GM12878 (cell line): ENCODE data around the gene SFT2D1. TPM values are rescaled to one million over a fixed set of nuclear protein-coding genes. Genes with fewer than 3 reads are reported as not detected.

Experiments used
- ATAC-seq: fragments of 200-7000 bp; cut with Tn5 transposase; 3 replicates; pipeline ENCODE4 v1.9.1; 2020; ENCODE audit warnings: mild to moderate bottlenecking, moderate library complexity
- BruUV-seq: library from RNA; stranded (reverse); fragments of 400-500 nt; replicated peaks from 2 replicates; lab custom pipeline; 2021; lab: Mats Ljungman, UMichigan
- CTCF ChIA-PET: fragments of 300-600 bp; sonication (Branson Sonifier 250); formaldehyde crosslinking; extraction: SDS; loops from one replicate; lab custom pipeline; 2021; ENCODE audit warnings: inconsistent platforms; lab: Yijun Ruan, JAX
- POLR2A ChIA-PET: fragments of 350-600 bp; formaldehyde crosslinking; extraction: SDS; loops from one replicate; lab custom pipeline; 2021; ENCODE audit warnings: inconsistent platforms; lab: Charles Lee
- RAD21 ChIA-PET: fragments of 300-600 bp; sonication (Branson Sonifier 250); formaldehyde crosslinking; loops from one replicate; lab custom pipeline; 2023; ENCODE audit warnings: antibody characterized with exemption; ENCODE audit not compliant: unreplicated experiment; lab: Charles Lee
- SMC1A ChIA-PET: fragments of 300-600 bp; sonication (Branson Sonifier 250); formaldehyde crosslinking; loops from one replicate; lab custom pipeline; 2023; ENCODE audit not compliant: unreplicated experiment, uncharacterized antibody; lab: Charles Lee
- DNase-seq: peaks from one replicate; pipeline ENCODE4 v3.0.0-alpha.2; 2011; ENCODE audit warnings: low read depth, low spot score
- FAIRE-seq: peaks from 3 replicates; lab custom pipeline; 2011; peaks lifted over from hg19 to GRCh38; lab: Jason Lieb, UNC
- H2AFZ ChIP-seq: 2 replicates; pipeline ENCODE4 v1.6.0; 2011; ENCODE audit warnings: low read depth, low read length, control low read depth; ENCODE audit not compliant: control insufficient read depth
- H3K27ac ChIP-seq: 2 replicates; pipeline ENCODE4 v1.5.1; 2011; ENCODE audit warnings: control low read depth; ENCODE audit not compliant: control insufficient read depth, insufficient read depth
- H3K27me3 ChIP-seq, 2 experiments: replicated peaks in 1 of 2; 2 replicates each; pipeline versions ENCODE4 v1.6.0 to v1.6.1; 2011; ENCODE audit warnings: low read length in 1 of 2; ENCODE audit not compliant: control insufficient read depth in 2 of 2, insufficient read depth in 2 of 2
- H3K36me3 ChIP-seq, 2 experiments: 2 replicates each; pipeline ENCODE4 v1.5.1; 2011; ENCODE audit warnings: low read length in 1 of 2; ENCODE audit not compliant: control insufficient read depth in 2 of 2, insufficient read depth in 2 of 2
- H3K4me1 ChIP-seq: 2 replicates; pipeline ENCODE4 v1.6.1; 2011; ENCODE audit warnings: mild to moderate bottlenecking, low read length, moderate library complexity, mixed read lengths; ENCODE audit not compliant: control insufficient read depth, insufficient read depth
- H3K4me2 ChIP-seq: 2 replicates; pipeline ENCODE4 v1.6.0; 2011; ENCODE audit warnings: control low read depth; ENCODE audit not compliant: control insufficient read depth, insufficient read depth
- H3K4me3 ChIP-seq: fragments of 200-600 bp; sonication (generic); 2 replicates; pipeline ENCODE4 v1.5.1; 2016
- H3K79me2 ChIP-seq: 2 replicates; pipeline ENCODE4 v1.6.0; 2011; ENCODE audit warnings: low read length; ENCODE audit not compliant: control insufficient read depth, insufficient read depth
- H3K9ac ChIP-seq: 2 replicates; pipeline ENCODE4 v1.8.0; 2011; ENCODE audit warnings: low read length, control low read depth, mixed read lengths; ENCODE audit not compliant: control insufficient read depth, insufficient read depth
- H3K9me3 ChIP-seq: replicated peaks from 3 replicates; pipeline ENCODE4 v1.5.1; 2011; ENCODE audit warnings: mild to moderate bottlenecking, low read length; ENCODE audit not compliant: control insufficient read depth, insufficient read depth
- H4K20me1 ChIP-seq: 2 replicates; pipeline ENCODE4 v1.6.0; 2011; ENCODE audit not compliant: control insufficient read depth, insufficient read depth
- BACH1 ChIP-seq: fragments of 450-650 bp; IDR thresholded peaks from 2 replicates; pipeline ENCODE4 v1.6.1; 2017; ENCODE audit warnings: mild to moderate bottlenecking, borderline replicate concordance
- CREB1 ChIP-seq: IDR thresholded peaks from 2 replicates; pipeline ENCODE4 v1.6.1; 2012; ENCODE audit warnings: low read depth, mild to moderate bottlenecking, inconsistent platforms
- DPF2 ChIP-seq: fragments of 450-650 bp; IDR thresholded peaks from 2 replicates; pipeline ENCODE4 v1.6.1; 2017; ENCODE audit warnings: mild to moderate bottlenecking
- HDGF ChIP-seq: fragments of 450-650 bp; IDR thresholded peaks from 2 replicates; pipeline ENCODE4 v1.6.1; 2016; ENCODE audit warnings: antibody characterized with exemption
- NR2F1 ChIP-seq: fragments of 450-650 bp; conservative IDR thresholded peaks from 2 replicates; pipeline ENCODE4 v1.6.1; 2017; ENCODE audit warnings: mild to moderate bottlenecking
- PRDM15 ChIP-seq: fragments of 450-650 bp; formaldehyde crosslinking; IDR thresholded peaks from 2 replicates; pipeline ENCODE4 v1.4.0; 2020; ENCODE audit warnings: mild to moderate bottlenecking, moderate library complexity
- SIX5 ChIP-seq: IDR thresholded peaks from 2 replicates; pipeline ENCODE4 v1.6.1; 2011; ENCODE audit warnings: mild to moderate bottlenecking, low read depth, low read length, moderate library complexity; ENCODE audit not compliant: severe bottlenecking
- ZBTB11 ChIP-seq: fragments of 450-650 bp; formaldehyde crosslinking; IDR thresholded peaks from 2 replicates; pipeline ENCODE4 v1.5.0; 2022; ENCODE audit warnings: mild to moderate bottlenecking, missing genetic modification characterization
- WGBS: methylation state at CpG from one replicate; pipeline ENCODE4 v1.1.6; 2016; ENCODE audit warnings: low lambda C conversion rate; ENCODE audit not compliant: insufficient replicate concordance, insufficient coverage; ENCODE audit errors: missing lambda C conversion rate; 5-methylcytosine and 5-hydroxymethylcytosine counted together
- in situ Hi-C: fragments of 300-500 bp; cut with MboI; formaldehyde crosslinking; loops from 9 replicates; pipeline ENCODE4 v1.14.3; 2018; ENCODE audit warnings: mixed read lengths
- intact Hi-C: fragments of 100-400 bp; cut with micrococcal nuclease; formaldehyde crosslinking; loops from one replicate; pipeline ENCODE4 v1.14.2; 2022; ENCODE audit not compliant: unreplicated experiment
- polyA plus RNA-seq, 11 experiments: library from polyadenylated mRNA; depleted of rRNA in 4 of 11; unstranded in 6 of 11; stranded (reverse) in 5 of 11; fragments of >200 nt; fragmentation: Nextera tagmentation in 4 of 11; fragmentation: Illumina TruSeq in 1 of 11; extraction: Ambion mirVana in 4 of 11; extraction: Trizol in 1 of 11; gene quantifications; 1 replicate in 1 of 11; 2 replicates in 10 of 11; pipeline versions ENCODE4 v1.2.1 to v1.2.3, GENCODE V29; 2011 to 2016; ENCODE audit warnings: inconsistent platforms in 2 of 11, missing spikeins in 2 of 11, low read depth in 1 of 11
- total RNA-seq, 4 experiments: library from RNA; depleted of rRNA in 3 of 4; stranded (reverse); fragments of >200 nt in 3 of 4; fragmentation: Illumina TruSeq in 1 of 4; extraction: Trizol in 1 of 4; gene quantifications; 2 replicates each; pipeline versions ENCODE4 v1.2.1 to v1.2.3, GENCODE V29; 2013 to 2021
- TF ChIP-seq, protein P1 (sequence below): fragments of 150-350 bp; IDR thresholded peaks from 2 replicates; pipeline ENCODE4 v1.6.1; 2016; ENCODE audit warnings: low read depth, low read length
- TF ChIP-seq, protein P2 (sequence below): IDR thresholded peaks from 2 replicates; pipeline ENCODE4 v1.6.1; 2011; ENCODE audit warnings: borderline replicate concordance, low read depth, mild to moderate bottlenecking, moderate library complexity, mixed read lengths, low read length; ENCODE audit not compliant: insufficient read depth; ENCODE audit errors: extremely low read length

SFT2D1 gene
- total and polyA plus RNA-seq, 10 of the 15 experiments (the other 5 are each of a cell fraction or from before 2014, with no cell fraction given) = 69.5 to 281 (median 124) TPM

DNA sequence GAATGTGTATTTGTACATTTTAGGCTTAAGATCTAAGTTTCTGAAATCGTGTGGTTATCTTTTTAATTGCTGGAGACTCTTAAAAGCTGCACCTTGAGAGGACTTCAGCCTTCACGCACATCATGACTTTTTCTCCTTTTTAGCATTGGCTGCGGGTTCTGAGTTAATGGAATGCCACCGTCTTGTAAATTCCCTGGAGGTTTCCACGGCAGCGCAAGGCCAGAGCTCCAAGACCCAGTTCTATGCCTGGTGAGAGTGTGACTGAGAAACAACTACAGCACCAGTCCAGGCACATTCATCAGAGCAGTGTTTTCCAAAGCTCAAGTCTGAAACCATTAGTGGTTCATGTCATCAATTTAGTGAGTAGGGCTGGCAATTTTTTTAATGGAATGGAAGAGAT, 57.1 kb downstream of the SFT2D1 start (continued):
- TF ChIP-seq PRDM15 (CRISPR knock-in tag) (no peak), HDGF (no peak)
- TF ChIP-seq, all 136 proteins: peak for 0

GRCh38 chr6:166284640-166285039, 57.7 kb downstream of the SFT2D1 start:
- in situ Hi-C loops (no loop called here), intact Hi-C loops (no loop called here)
- H3K27ac ChIP-seq = no peak overlapping the region; the same call in 1 of the 2 replicates
- H3K4me2 ChIP-seq = peak overlapping the region; percentile 25; the same call in 1 of the 2 replicates
- no peak overlapping the region for H3K4me3 ChIP-seq
- no peaks in the 10 kb centered on the region for H3K36me3 ChIP-seq
- peaks cover 26% of the 10 kb centered on the region for H3K4me1 ChIP-seq
- no peaks in the 10 kb centered on the region for H3K27me3 ChIP-seq
- no peaks in the 10 kb centered on the region; the same call in 2 of the 3 replicates for H3K9me3 ChIP-seq
- ChIA-PET POLR2A (interaction anchor here (0.6 to 0.8 kb wide), 2 partner anchors 24 to 25 kb away, joined by 3 to 4 read pairs; partner anchors contain the start of gene PRR18), CTCF (interaction anchor here (0.7 to 2.4 kb wide), 3 partner anchors 8 to 116 kb away, joined by 3 to 8 read pairs (median 5); no protein-coding TSS in a partner anchor), SMC1A (interaction anchor here (0.7 to 2.9 kb wide), 5 partner anchors 8 to 201 kb away, joined by 3 to 11 read pairs (median 9); no protein-coding TSS in a partner anchor), RAD21 (interaction anchor here (0.6 to 2.2 kb wide), 7 partner anchors 9 to 115 kb away, joined by 3 to 11 read pairs (median 3); no protein-coding TSS in a partner anchor)
- no peaks in the 10 kb centered on the region for H4K20me1 ChIP-seq
- FAIRE-seq = no peak
- BruUV-seq = no TSS peak
- H3K9ac ChIP-seq = no peak overlapping the region
- ATAC-seq = no peak
- no peaks in the 10 kb centered on the region for H3K79me2 ChIP-seq
- 66% methylated on average over 6 of the region's 6 CpGs for WGBS
- no peak overlapping the region for H2AFZ ChIP-seq
- DNase-seq = no peak
- no peak for TF ChIP-seq BACH1
- no peak for TF ChIP-seq CREB1
- TF ChIP-seq SIX5 = no peak
- no peak for TF ChIP-seq NR2F1
- no peak for TF ChIP-seq DPF2
- TF ChIP-seq ZBTB11 (CRISPR knock-in tag) = no peak
- TF ChIP-seq, protein P1, sequence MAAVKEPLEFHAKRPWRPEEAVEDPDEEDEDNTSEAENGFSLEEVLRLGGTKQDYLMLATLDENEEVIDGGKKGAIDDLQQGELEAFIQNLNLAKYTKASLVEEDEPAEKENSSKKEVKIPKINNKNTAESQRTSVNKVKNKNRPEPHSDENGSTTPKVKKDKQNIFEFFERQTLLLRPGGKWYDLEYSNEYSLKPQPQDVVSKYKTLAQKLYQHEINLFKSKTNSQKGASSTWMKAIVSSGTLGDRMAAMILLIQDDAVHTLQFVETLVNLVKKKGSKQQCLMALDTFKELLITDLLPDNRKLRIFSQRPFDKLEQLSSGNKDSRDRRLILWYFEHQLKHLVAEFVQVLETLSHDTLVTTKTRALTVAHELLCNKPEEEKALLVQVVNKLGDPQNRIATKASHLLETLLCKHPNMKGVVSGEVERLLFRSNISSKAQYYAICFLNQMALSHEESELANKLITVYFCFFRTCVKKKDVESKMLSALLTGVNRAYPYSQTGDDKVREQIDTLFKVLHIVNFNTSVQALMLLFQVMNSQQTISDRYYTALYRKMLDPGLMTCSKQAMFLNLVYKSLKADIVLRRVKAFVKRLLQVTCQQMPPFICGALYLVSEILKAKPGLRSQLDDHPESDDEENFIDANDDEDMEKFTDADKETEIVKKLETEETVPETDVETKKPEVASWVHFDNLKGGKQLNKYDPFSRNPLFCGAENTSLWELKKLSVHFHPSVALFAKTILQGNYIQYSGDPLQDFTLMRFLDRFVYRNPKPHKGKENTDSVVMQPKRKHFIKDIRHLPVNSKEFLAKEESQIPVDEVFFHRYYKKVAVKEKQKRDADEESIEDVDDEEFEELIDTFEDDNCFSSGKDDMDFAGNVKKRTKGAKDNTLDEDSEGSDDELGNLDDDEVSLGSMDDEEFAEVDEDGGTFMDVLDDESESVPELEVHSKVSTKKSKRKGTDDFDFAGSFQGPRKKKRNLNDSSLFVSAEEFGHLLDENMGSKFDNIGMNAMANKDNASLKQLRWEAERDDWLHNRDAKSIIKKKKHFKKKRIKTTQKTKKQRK = no peak
- TF ChIP-seq, protein P2, sequence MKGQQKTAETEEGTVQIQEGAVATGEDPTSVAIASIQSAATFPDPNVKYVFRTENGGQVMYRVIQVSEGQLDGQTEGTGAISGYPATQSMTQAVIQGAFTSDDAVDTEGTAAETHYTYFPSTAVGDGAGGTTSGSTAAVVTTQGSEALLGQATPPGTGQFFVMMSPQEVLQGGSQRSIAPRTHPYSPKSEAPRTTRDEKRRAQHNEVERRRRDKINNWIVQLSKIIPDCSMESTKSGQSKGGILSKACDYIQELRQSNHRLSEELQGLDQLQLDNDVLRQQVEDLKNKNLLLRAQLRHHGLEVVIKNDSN = no peak
